ENCODE results near the gene DDOST.
A peak's percentile ranks its signal among the peaks of the same experiment; 100 is the strongest.

The DDOST gene

GRCh38 chr1:20661207-20662109 lies at the start of gene DDOST:
Gene DDOST (minus strand): TSS chr1:20661369. CDS start chr1:20661350, 19 bp downstream.
- peak within 1 kb of the TSS; percentile 90 for H3K27ac ChIP-seq

GRCh38 chr1:20710469-20711284 lies 49.5 kb upstream of the DDOST start:
- TF ChIP-seq CTCF (conservative IDR thresholded peaks at IDR 0.05), result no peak
- no peak overlapping the region for H3K27ac ChIP-seq

More at GRCh38 chr1:20661207-20662109, at the start of gene DDOST:
- peak; percentile 59 for TF ChIP-seq CTCF (conservative IDR thresholded peaks at IDR 0.05)

- no peak for TF ChIP-seq CTCF (conservative IDR thresholded peaks at IDR 0.05)
- H3K27ac ChIP-seq, result no peak overlapping the region
Measured at GRCh38 chr1:20709868-20710267, 48.7 kb upstream of the DDOST start.

GRCh38 chr1:20708891-20709290 lies 47.7 kb upstream of the DDOST start:
- H3K27ac ChIP-seq, result no peak overlapping the region
- no peak for TF ChIP-seq CTCF (conservative IDR thresholded peaks at IDR 0.05)

- no peak for TF ChIP-seq CTCF (conservative IDR thresholded peaks at IDR 0.05)
- no peak overlapping the region for H3K27ac ChIP-seq
Measured at GRCh38 chr1:20708057-20708456, 46.9 kb upstream of the DDOST start.

GRCh38 chr1:20706841-20707240 lies 45.7 kb upstream of the DDOST start:
- no peak for TF ChIP-seq CTCF (conservative IDR thresholded peaks at IDR 0.05)
- no peak overlapping the region for H3K27ac ChIP-seq

- no peak for TF ChIP-seq CTCF (conservative IDR thresholded peaks at IDR 0.05)
Measured at GRCh38 chr1:20705203-20705755, 44.1 kb upstream of the DDOST start.

More at GRCh38 chr1:20705203-20705755, 44.1 kb upstream of the DDOST start:
- H3K27ac ChIP-seq, result no peak overlapping the region

Measured in VCaP (cell line).